Cardiac muscle cell (in vitro differentiated cells and primary cell): ENCODE results near the gene TMEM237. TPM values are rescaled to one million over a fixed set of nuclear protein-coding genes. Genes with fewer than 3 reads are reported as not detected.

Experiments used
- DNase-seq, 2 donors: peaks; one replicate each; pipeline versions ENCODE4 v3.0.0 to v3.0.0-alpha.2; 2010 to 2017; ENCODE audit warnings: low read depth in 1 of 2, low spot score in 1 of 2
- H3K27ac ChIP-seq: fragments of 200-600 bp; sonication (generic); 2 replicates; pipeline ENCODE4 v1.5.1; 2016
- H3K27me3 ChIP-seq: fragments of 200-600 bp; sonication (generic); 2 replicates; pipeline ENCODE4 v1.6.0; 2016; ENCODE audit warnings: control low read depth
- H3K36me3 ChIP-seq: fragments of 200-600 bp; sonication (generic); 2 replicates; pipeline ENCODE4 v1.5.1; 2016; ENCODE audit warnings: control low read depth
- H3K4me1 ChIP-seq: fragments of 200-600 bp; sonication (generic); 2 replicates; pipeline ENCODE4 v1.8.1; 2017; ENCODE audit warnings: low read depth, mild to moderate bottlenecking, mixed run types
- H3K4me3 ChIP-seq: fragments of 200-600 bp; sonication (generic); 2 replicates; pipeline ENCODE4 v1.5.1; 2016; ENCODE audit warnings: mild to moderate bottlenecking
- H3K9me3 ChIP-seq: fragments of 200-600 bp; sonication (generic); 2 replicates; pipeline ENCODE4 v1.5.1; 2017; ENCODE audit warnings: low read depth, mild to moderate bottlenecking, control low read depth
- CTCF ChIP-seq: IDR thresholded peaks from 2 replicates; pipeline ENCODE4 v1.5.1; 2012; ENCODE audit warnings: low read depth, mild to moderate bottlenecking, low read length
- polyA plus RNA-seq: library from polyadenylated mRNA; unstranded; fragments of >200 nt; fragmentation: Nextera tagmentation; extraction: Ambion mirVana; gene quantifications from 2 replicates; pipeline ENCODE4 v1.2.1, GENCODE V29; 2016
- total RNA-seq: library from RNA; depleted of rRNA; stranded (reverse); fragments of >200 nt; gene quantifications from 2 replicates; pipeline ENCODE4 v1.2.3, GENCODE V29; 2016

Gene TMEM237
- total and polyA plus RNA-seq, 2 experiments from 2014 or later = 23.5 to 44.0 TPM

GRCh38 chr2:201642579-201643215 is 606 bp downstream of the TMEM237 start:
- Histone ChIP-seq H3K27ac (peak overlapping the region; percentile 89), H3K9me3 (no peaks in the 10 kb centered on the region), H3K27me3 (no peaks in the 10 kb centered on the region), H3K36me3 (peaks cover 9% of the 10 kb centered on the region), H3K4me1 (peaks cover 22% of the 10 kb centered on the region), H3K4me3 (peak overlapping the region; percentile 54)
- no peak for TF ChIP-seq CTCF
- peak; percentile 85 to 87 for DNase-seq

- TF ChIP-seq CTCF = no peak
- Histone ChIP-seq H3K9me3 (no peaks in the 10 kb centered on the region), H3K27me3 (no peaks in the 10 kb centered on the region), H3K36me3 (peaks cover 12% of the 10 kb centered on the region), H3K27ac (peak overlapping the region; percentile 89), H3K4me3 (peak overlapping the region; percentile 54), H3K4me1 (peaks cover 22% of the 10 kb centered on the region)
- no peak for DNase-seq
Measured at GRCh38 chr2:201642086-201642578, 1.2 kb downstream of the TMEM237 start.

GRCh38 chr2:201639205-201639604 is 4.1 kb downstream of the TMEM237 start:
- TF ChIP-seq CTCF = no peak
- DNase-seq = no peak
- Histone ChIP-seq H3K27me3 (no peaks in the 10 kb centered on the region), H3K27ac (no peak overlapping the region), H3K9me3 (no peaks in the 10 kb centered on the region), H3K36me3 (peaks cover 26% of the 10 kb centered on the region), H3K4me3 (no peak overlapping the region), H3K4me1 (peaks cover 15% of the 10 kb centered on the region)

GRCh38 chr2:201638326-201638725 is 5.0 kb downstream of the TMEM237 start:
- Histone ChIP-seq H3K4me3 (no peak overlapping the region), H3K36me3 (peaks cover 26% of the 10 kb centered on the region), H3K9me3 (no peaks in the 10 kb centered on the region), H3K27me3 (no peaks in the 10 kb centered on the region), H3K4me1 (peaks cover 17% of the 10 kb centered on the region), H3K27ac (no peak overlapping the region)
- no peak for DNase-seq
- no peak for TF ChIP-seq CTCF

GRCh38 chr2:201633661-201634249 is 9.5 kb downstream of the TMEM237 start:
- DNase-seq = no peak
- no peak for TF ChIP-seq CTCF
- Histone ChIP-seq H3K9me3 (no peaks in the 10 kb centered on the region), H3K36me3 (peaks cover 56% of the 10 kb centered on the region), H3K27ac (peak overlapping the region; percentile 70), H3K4me1 (peaks cover 10% of the 10 kb centered on the region), H3K27me3 (no peaks in the 10 kb centered on the region), H3K4me3 (no peak overlapping the region)
